IMR-90 (cell line): ENCODE results near the gene ASRGL1. TPM values are rescaled to one million over a fixed set of nuclear protein-coding genes. Genes with fewer than 3 reads are reported as not detected.

ENCODE experiments used
- ATAC-seq: fragments of 200-7000 bp; cut with Tn5 transposase; 2 replicates; pipeline ENCODE4 v1.9.1; 2020; ENCODE audit warnings: low read depth, mild to moderate bottlenecking, moderate library complexity
- BruUV-seq: library from RNA; stranded (reverse); fragments of 400-500 nt; replicated peaks from 2 replicates; lab custom pipeline; 2021; lab: Mats Ljungman, UMichigan
- CTCF ChIA-PET: fragments of 300-600 bp; formaldehyde crosslinking; extraction: SDS; loops from one replicate; lab custom pipeline; 2021; ENCODE audit warnings: antibody characterized with exemption; lab: Yijun Ruan, JAX
- POLR2A ChIA-PET: fragments of 300-600 bp; sonication (Branson Sonifier 250); formaldehyde crosslinking; loops from one replicate; lab custom pipeline; 2022; ENCODE audit warnings: antibody characterized with exemption; ENCODE audit not compliant: unreplicated experiment; lab: Charles Lee
- DNase-seq: peaks from one replicate; pipeline ENCODE4 v3.0.0; 2013
- H2AFZ ChIP-seq: replicated peaks from 2 replicates; pipeline ENCODE3; 2013; ENCODE audit warnings: low read length, mild to moderate bottlenecking; ENCODE audit not compliant: poor library complexity
- H2AK5ac ChIP-seq: 2 replicates; pipeline ENCODE4 v1.6.1; 2013; ENCODE audit warnings: low read depth, low read length, inconsistent platforms
- H2AK9ac ChIP-seq: replicated peaks from 2 replicates; pipeline ENCODE3; 2013; ENCODE audit warnings: mild to moderate bottlenecking, low read depth, low read length, moderate library complexity; ENCODE audit not compliant: poor library complexity
- H2BK120ac ChIP-seq: 2 replicates; pipeline ENCODE4 v1.6.1; 2013; ENCODE audit warnings: low read depth, low read length, inconsistent platforms
- H2BK15ac ChIP-seq: 3 replicates; pipeline ENCODE4 v1.6.1; 2013; ENCODE audit warnings: low read depth, low read length, inconsistent platforms
- H2BK20ac ChIP-seq: 2 replicates; pipeline ENCODE4 v1.6.1; 2013; ENCODE audit warnings: low read depth, mild to moderate bottlenecking, inconsistent platforms, low read length, moderate library complexity
- H2BK5ac ChIP-seq: 2 replicates; pipeline ENCODE4 v1.6.1; 2013; ENCODE audit warnings: mild to moderate bottlenecking, low read depth, low read length, inconsistent platforms; ENCODE audit not compliant: poor library complexity, severe bottlenecking
- H3K14ac ChIP-seq: replicated peaks from 2 replicates; pipeline ENCODE4 v1.6.1; 2013; ENCODE audit warnings: low read depth, low read length, inconsistent platforms
- H3K18ac ChIP-seq: 2 replicates; pipeline ENCODE4 v1.6.1; 2013; ENCODE audit warnings: low read depth, low read length, control low read depth
- H3K23ac ChIP-seq: 2 replicates; pipeline ENCODE4 v1.6.1; 2013; ENCODE audit warnings: low read depth, low read length, inconsistent platforms
- H3K27ac ChIP-seq: 2 replicates; pipeline ENCODE4 v1.5.1; 2013; ENCODE audit warnings: mild to moderate bottlenecking, control low read depth, low read length; ENCODE audit not compliant: insufficient read depth
- H3K27me3 ChIP-seq: 2 replicates; pipeline ENCODE4 v1.6.1; 2013; ENCODE audit warnings: low read length; ENCODE audit not compliant: control insufficient read depth, insufficient read depth
- H3K36me3 ChIP-seq: 2 replicates; pipeline ENCODE4 v1.6.1; 2013; ENCODE audit warnings: low read length, mixed read lengths; ENCODE audit not compliant: control insufficient read depth, insufficient read depth
- H3K4ac ChIP-seq: 2 replicates; pipeline ENCODE4 v1.6.1; 2013; ENCODE audit warnings: low read depth, low read length, inconsistent platforms
- H3K4me1 ChIP-seq: 2 replicates; pipeline ENCODE4 v1.6.1; 2013; ENCODE audit warnings: low read length, mixed read lengths; ENCODE audit not compliant: control insufficient read depth, insufficient read depth
- H3K4me2 ChIP-seq: 2 replicates; pipeline ENCODE4 v1.6.1; 2013; ENCODE audit warnings: low read depth, mild to moderate bottlenecking, control low read depth, low read length, moderate library complexity
- H3K4me3 ChIP-seq: 2 replicates; pipeline ENCODE4 v1.5.1; 2013; ENCODE audit warnings: low read depth, mild to moderate bottlenecking, control low read depth, low read length, moderate library complexity; ENCODE audit not compliant: insufficient read depth
- H3K56ac ChIP-seq: 2 replicates; pipeline ENCODE4 v1.6.1; 2013; ENCODE audit warnings: low read length, inconsistent platforms; ENCODE audit not compliant: insufficient read depth; ENCODE audit errors: extremely low read depth
- H3K79me1 ChIP-seq, 2 experiments: 2 replicates each; pipeline ENCODE4 v1.6.1; 2013; ENCODE audit warnings: low read length in 2 of 2, inconsistent platforms in 1 of 2, low read depth in 1 of 2
- H3K9ac ChIP-seq: 2 replicates; pipeline ENCODE4 v1.6.1; 2013; ENCODE audit warnings: low read depth, low read length, control low read depth
- H3K9me1 ChIP-seq: 2 replicates; pipeline ENCODE4 v1.6.1; 2013; ENCODE audit warnings: low read length, inconsistent platforms; ENCODE audit not compliant: insufficient read depth
- H3K9me3 ChIP-seq: 2 replicates; pipeline ENCODE4 v1.6.1; 2013; ENCODE audit warnings: low read length; ENCODE audit not compliant: control insufficient read depth, insufficient read depth
- H4K20me1 ChIP-seq: 2 replicates; pipeline ENCODE4 v1.6.1; 2013; ENCODE audit warnings: low read length, inconsistent platforms; ENCODE audit not compliant: insufficient read depth
- H4K5ac ChIP-seq: 2 replicates; pipeline ENCODE4 v1.6.1; 2013; ENCODE audit warnings: mild to moderate bottlenecking, low read depth, low read length, control low read depth
- H4K8ac ChIP-seq, 2 experiments: 2 replicates each; pipeline ENCODE4 v1.6.1; 2013; ENCODE audit warnings: low read depth in 2 of 2, low read length in 2 of 2, control low read depth in 1 of 2, inconsistent platforms in 1 of 2
- H4K91ac ChIP-seq: 2 replicates; pipeline ENCODE4 v1.6.1; 2013; ENCODE audit warnings: low read depth, low read length, inconsistent platforms; ENCODE audit not compliant: insufficient read depth
- BHLHE40 ChIP-seq: fragments of 150-350 bp; IDR thresholded peaks from 2 replicates; pipeline ENCODE4 v1.6.1; 2016; ENCODE audit warnings: mild to moderate bottlenecking, low read depth, low read length
- CEBPB ChIP-seq: IDR thresholded peaks from 2 replicates; pipeline ENCODE4 v1.6.1; 2012; ENCODE audit warnings: low read depth, low read length, improper control_type of control experiment
- CHD1 ChIP-seq: IDR thresholded peaks from 2 replicates; pipeline ENCODE4 v1.6.1; 2012; ENCODE audit warnings: low read depth, low read length, improper control_type of control experiment
- CTCF ChIP-seq: conservative IDR thresholded peaks from 2 replicates; pipeline ENCODE4 v1.5.1; 2012; ENCODE audit warnings: mild to moderate bottlenecking, low read depth, low read length, improper control_type of control experiment
- FOS ChIP-seq: fragments of 150-350 bp; IDR thresholded peaks from 2 replicates; pipeline ENCODE4 v1.6.1; 2016; ENCODE audit warnings: low read depth, low read length
- MAFK ChIP-seq: IDR thresholded peaks from 2 replicates; pipeline ENCODE4 v1.6.1; 2012; ENCODE audit warnings: low read depth, low read length, improper control_type of control experiment
- MAZ ChIP-seq: IDR thresholded peaks from 2 replicates; pipeline ENCODE4 v1.6.1; 2012; ENCODE audit warnings: low read depth, mild to moderate bottlenecking, low read length, improper control_type of control experiment, moderate library complexity, borderline replicate concordance
- MXI1 ChIP-seq: IDR thresholded peaks from 2 replicates; pipeline ENCODE4 v1.6.1; 2012; ENCODE audit warnings: low read depth, mild to moderate bottlenecking, low read length, moderate library complexity, borderline replicate concordance
- POLR2A ChIP-seq: IDR thresholded peaks from 2 replicates; pipeline ENCODE4 v1.6.1; 2012; ENCODE audit warnings: mild to moderate bottlenecking, low read depth, low read length
- RAD21 ChIP-seq: IDR thresholded peaks from 2 replicates; pipeline ENCODE4 v1.6.1; 2012; ENCODE audit warnings: low read length, improper control_type of control experiment
- RCOR1 ChIP-seq: IDR thresholded peaks from 2 replicates; pipeline ENCODE4 v1.6.1; 2012; ENCODE audit warnings: mild to moderate bottlenecking, low read length, improper control_type of control experiment; ENCODE audit not compliant: insufficient replicate concordance
- RFX5 ChIP-seq: IDR thresholded peaks from 2 replicates; pipeline ENCODE4 v1.8.0; 2012; ENCODE audit warnings: low read depth, mild to moderate bottlenecking, low read length, moderate library complexity
- SMC3 ChIP-seq: fragments of 150-350 bp; IDR thresholded peaks from 2 replicates; pipeline ENCODE4 v1.6.1; 2016; ENCODE audit warnings: low read depth, mild to moderate bottlenecking, antibody characterized with exemption, low read length, moderate library complexity
- USF2 ChIP-seq: fragments of 150-350 bp; IDR thresholded peaks from 2 replicates; pipeline ENCODE4 v1.6.1; 2017; ENCODE audit warnings: mild to moderate bottlenecking, antibody characterized with exemption, low read length, low read depth
- WGBS, 2 experiments: methylation state at CpG; one replicate each; pipeline versions ENCODE4 v1.1.5 to v1.1.7; 2013; ENCODE audit warnings: missing lambda C conversion rate in 2 of 2; ENCODE audit not compliant: insufficient read length in 1 of 2; ENCODE audit errors: extremely low coverage in 2 of 2; 5-methylcytosine and 5-hydroxymethylcytosine counted together
- dilution Hi-C: fragments of 300-500 bp; cut with HindIII; formaldehyde crosslinking; loops from one replicate; pipeline ENCODE4 v1.14.3; 2018; ENCODE audit warnings: low sequenced_read_pairs; ENCODE audit not compliant: unreplicated experiment
- in situ Hi-C: fragments of 300-500 bp; cut with MboI; formaldehyde crosslinking; loops from 3 replicates; pipeline ENCODE4 v1.14.3; 2019; ENCODE audit warnings: low sequenced_read_pairs, inconsistent platforms, mixed read lengths
- intact Hi-C: fragments of 100-400 bp; cut with micrococcal nuclease; formaldehyde crosslinking; loops from 2 replicates; pipeline ENCODE4 v1.10.0; 2022
- polyA plus RNA-seq, 3 experiments: library from polyadenylated mRNA; depleted of rRNA; stranded (reverse); fragments of >200 nt; gene quantifications; 2 replicates each; pipeline ENCODE4 v1.2.3, GENCODE V29; 2012; ENCODE audit warnings: low replicate concordance in 1 of 3
- total RNA-seq: library from RNA; depleted of rRNA; stranded (reverse); fragments of >200 nt; gene quantifications from 2 replicates; pipeline ENCODE4 v1.2.3, GENCODE V29; 2012
- TF ChIP-seq, protein P1 (sequence below): fragments of 150-350 bp; IDR thresholded peaks from 2 replicates; pipeline ENCODE4 v1.6.1; 2016; ENCODE audit warnings: low read depth, mild to moderate bottlenecking, low read length, moderate library complexity, borderline replicate concordance

The ASRGL1 gene
- total and polyA plus RNA-seq, 2 of the 4 experiments (the other 2 are of a cell fraction) = 0.72 TPM; not detected in 1

DNA sequence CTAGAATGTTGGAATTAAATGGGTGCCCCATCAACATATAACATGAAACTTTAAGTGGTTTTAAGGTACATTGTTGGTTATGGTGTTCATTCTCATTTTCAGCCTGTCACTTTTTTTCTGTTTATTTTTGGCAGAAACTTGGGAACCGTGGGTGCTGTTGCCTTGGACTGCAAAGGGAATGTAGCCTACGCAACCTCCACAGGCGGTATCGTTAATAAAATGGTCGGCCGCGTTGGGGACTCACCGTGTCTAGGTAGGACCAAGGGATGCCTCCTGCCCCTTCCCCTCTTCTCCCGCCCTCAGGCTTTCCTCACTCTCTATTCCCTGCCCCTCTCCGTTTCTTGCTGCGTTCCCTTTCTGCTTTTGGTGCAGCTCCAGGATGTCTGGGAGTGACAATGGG, 51.8 kb downstream of the ASRGL1 start:
- Histone ChIP-seq H4K8ac (no peak overlapping the region), H3K9me3 (no peaks in the 10 kb centered on the region), H3K4ac (no peak overlapping the region), H3K4me2 (peak overlapping the region; percentile 66; the same call in 1 of the 2 replicates), H3K4me3 (no peak overlapping the region), H3K14ac (0 out of 2 replicates have a peak overlapping the region, but pooled peaks have one; percentile 9), H3K27me3 (peaks cover 13% of the 10 kb centered on the region), H3K27ac (no peak overlapping the region), H2BK5ac (no peak overlapping the region), H2BK15ac (no peak overlapping the region), H3K18ac (no peak overlapping the region; the same call in 1 of the 2 replicates), H2BK20ac (no peak overlapping the region), H3K23ac (peak overlapping the region; percentile 82; the same call in 1 of the 2 replicates), H4K20me1 (no peaks in the 10 kb centered on the region), H3K4me1 (peaks cover 4% of the 10 kb centered on the region; the same call in 1 of the 2 replicates), H3K36me3 (no peaks in the 10 kb centered on the region), H2AFZ (peak overlapping the region; percentile 40), H3K79me1 (no peaks in the 10 kb centered on the region), H2AK9ac (no peak overlapping the region), H3K56ac (no peak overlapping the region), H3K9ac (no peak overlapping the region), H2BK120ac (no peak overlapping the region), H2AK5ac (no peak overlapping the region), H4K91ac (no peak overlapping the region), H3K9me1 (no peaks in the 10 kb centered on the region), H4K5ac (no peak overlapping the region)
- TF ChIP-seq CHD1 (no peak), USF2 (no peak), RCOR1 (no peak), RAD21 (no peak), MXI1 (no peak), CEBPB (no peak), SMC3 (no peak), RFX5 (no peak), MAFK (no peak), FOS (no peak), MAZ (no peak), BHLHE40 (no peak), POLR2A (no peak), CTCF (no peak)
- TF ChIP-seq, protein P1, sequence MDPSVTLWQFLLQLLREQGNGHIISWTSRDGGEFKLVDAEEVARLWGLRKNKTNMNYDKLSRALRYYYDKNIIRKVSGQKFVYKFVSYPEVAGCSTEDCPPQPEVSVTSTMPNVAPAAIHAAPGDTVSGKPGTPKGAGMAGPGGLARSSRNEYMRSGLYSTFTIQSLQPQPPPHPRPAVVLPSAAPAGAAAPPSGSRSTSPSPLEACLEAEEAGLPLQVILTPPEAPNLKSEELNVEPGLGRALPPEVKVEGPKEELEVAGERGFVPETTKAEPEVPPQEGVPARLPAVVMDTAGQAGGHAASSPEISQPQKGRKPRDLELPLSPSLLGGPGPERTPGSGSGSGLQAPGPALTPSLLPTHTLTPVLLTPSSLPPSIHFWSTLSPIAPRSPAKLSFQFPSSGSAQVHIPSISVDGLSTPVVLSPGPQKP = no peak
- in situ Hi-C loops = loop anchor here (25.0 kb wide), 1 partner anchor 473 kb away; no protein-coding TSS in a partner anchor
- dilution Hi-C loops = no loop called here
- intact Hi-C loops = no loop called here
- no CpG with 5 or more reads among the region's 11 CpGs for WGBS, 2 experiments
- DNase-seq (no peak), ATAC-seq (no peak)
- no TSS peak for BruUV-seq
- ChIA-PET CTCF (no interaction called here), POLR2A (no interaction called here)
